SJSA1 (cell line): ENCODE measurements around the gene BPHL. TPM values are rescaled to one million over a fixed set of nuclear protein-coding genes. Genes with fewer than 3 reads are reported as not detected.
"Not testable (repeated sequence)": the region's sequence is repeated elsewhere in the genome, so short reads cannot be mapped to it uniquely, and the experiment has no call there.

Experiments used
- DNase-seq, 2 experiments: peaks; one replicate each; pipeline ENCODE4 v3.0.0-alpha.2; 2015 to 2020; ENCODE audit warnings: low spot score in 2 of 2, low read depth in 1 of 2
- H3K27ac ChIP-seq: fragments of 250-450 bp; sonication (Bioruptor Pico); 2 replicates; pipeline ENCODE4 v1.5.1; 2020; ENCODE audit warnings: mild to moderate bottlenecking, moderate library complexity
- H3K27me3 ChIP-seq: fragments of 250-450 bp; sonication (Bioruptor Pico); replicated peaks from 2 replicates; pipeline ENCODE4 v1.5.1; 2020; ENCODE audit warnings: mild to moderate bottlenecking, moderate library complexity
- H3K36me3 ChIP-seq: fragments of 250-450 bp; sonication (Bioruptor Pico); 2 replicates; pipeline ENCODE4 v1.5.1; 2020; ENCODE audit warnings: mild to moderate bottlenecking
- H3K4me1 ChIP-seq: fragments of 250-450 bp; sonication (Bioruptor Pico); replicated peaks from 2 replicates; pipeline ENCODE4 v1.6.1; 2021; ENCODE audit warnings: mild to moderate bottlenecking
- H3K4me3 ChIP-seq: fragments of 250-450 bp; sonication (Bioruptor Pico); 2 replicates; pipeline ENCODE4 v1.5.1; 2020; ENCODE audit warnings: mild to moderate bottlenecking
- H3K9me3 ChIP-seq: fragments of 250-450 bp; sonication (Bioruptor Pico); replicated peaks from 2 replicates; pipeline ENCODE4 v1.5.1; 2020; ENCODE audit warnings: mild to moderate bottlenecking
- total RNA-seq: library from RNA; depleted of rRNA; stranded (reverse); fragments of >200 nt; shearing (Covaris generic); gene quantifications from 2 replicates; pipeline ENCODE4 v1.2.3, GENCODE V29; 2014

BPHL gene
- total RNA-seq, 1 experiment from 2014 or later, result 16.8 TPM

- Histone ChIP-seq H3K36me3 (peaks cover 45% of the 10 kb centered on the region), H3K4me1 (no peaks in the 10 kb centered on the region; the same call in 1 of the 2 replicates), H3K9me3 (no peaks in the 10 kb centered on the region), H3K27ac (no peak overlapping the region), H3K4me3 (no peak overlapping the region), H3K27me3 (no peaks in the 10 kb centered on the region)
- DNase-seq, result no peak
Observed at GRCh38 chr6:3152689-3153088, 34.2 kb downstream of the BPHL start.

- H3K4me3 ChIP-seq, H3K27ac ChIP-seq, H3K27me3 ChIP-seq, H3K4me1 ChIP-seq, H3K9me3 ChIP-seq, DNase-seq: not testable (repeated sequence)
- peaks cover 42% of the 10 kb centered on the region for H3K36me3 ChIP-seq
Observed at GRCh38 chr6:3155416-3155815, 36.9 kb downstream of the BPHL start.

GRCh38 chr6:3156184-3157130, 37.9 kb downstream of the BPHL start:
- peak; percentile 41 to 53 for DNase-seq
- H3K4me1 ChIP-seq, H3K27me3 ChIP-seq, H3K9me3 ChIP-seq: not testable (repeated sequence)
- H3K36me3 ChIP-seq, result peaks cover 42% of the 10 kb centered on the region
- peak overlapping the region; percentile 91 for H3K4me3 ChIP-seq
- H3K27ac ChIP-seq, result peak overlapping the region; percentile 95

GRCh38 chr6:3157131-3157933, 38.8 kb downstream of the BPHL start, which contains the start of gene TUBB2A:
Gene TUBB2A (minus strand): TSS chr6:3157544. CDS start chr6:3157463, 81 bp downstream.
- Histone ChIP-seq H3K9me3 (no peaks in the 10 kb centered on the region), H3K36me3 (peaks cover 35% of the 10 kb centered on the region), H3K27ac (peak within 1 kb of the TSS; percentile 95), H3K27me3 (no peaks in the 10 kb centered on the region), H3K4me1 (peaks cover 3% of the 10 kb centered on the region), H3K4me3 (peak within 1 kb of the TSS; percentile 91)
- peak; percentile 84 to 87 for DNase-seq

- H3K9me3 ChIP-seq, result no peaks in the 10 kb centered on the region
- H3K4me1 ChIP-seq, result peaks cover 17% of the 10 kb centered on the region
- no peak for DNase-seq
- H3K4me3 ChIP-seq, result no peak overlapping the region
- H3K27me3 ChIP-seq, result no peaks in the 10 kb centered on the region
- no peak overlapping the region for H3K27ac ChIP-seq
- H3K36me3 ChIP-seq, result peaks cover 17% of the 10 kb centered on the region
Observed at GRCh38 chr6:3159805-3160781, 41.6 kb downstream of the BPHL start.

- Histone ChIP-seq H3K27ac (no peak overlapping the region), H3K4me1 (peaks cover 37% of the 10 kb centered on the region), H3K36me3 (peaks cover 7% of the 10 kb centered on the region; the same call in 1 of the 2 replicates), H3K27me3 (no peaks in the 10 kb centered on the region), H3K9me3 (no peaks in the 10 kb centered on the region), H3K4me3 (peak overlapping the region; percentile 67)
- DNase-seq, result no peak
Observed at GRCh38 chr6:3162067-3162497, 43.6 kb downstream of the BPHL start.

- DNase-seq, result peak; percentile 79 to 85
- H3K27me3 ChIP-seq, result no peaks in the 10 kb centered on the region
- H3K27ac ChIP-seq, result peak overlapping the region; percentile 71
- peaks cover 37% of the 10 kb centered on the region for H3K4me1 ChIP-seq
- no peaks in the 10 kb centered on the region for H3K9me3 ChIP-seq
- peaks cover under 1% of the 10 kb centered on the region; the same call in 1 of the 2 replicates for H3K36me3 ChIP-seq
- peak overlapping the region; percentile 67 for H3K4me3 ChIP-seq
Observed at GRCh38 chr6:3162565-3163247, 44.2 kb downstream of the BPHL start.

GRCh38 chr6:3163248-3163594, 44.7 kb downstream of the BPHL start:
- H3K27me3 ChIP-seq, result no peaks in the 10 kb centered on the region
- peak overlapping the region; percentile 19; the same call in 1 of the 2 replicates for H3K27ac ChIP-seq
- no peaks in the 10 kb centered on the region for H3K9me3 ChIP-seq
- peak in 1 of 2 experiments; percentile 50 for DNase-seq
- no peaks in the 10 kb centered on the region for H3K36me3 ChIP-seq
- H3K4me1 ChIP-seq, result peaks cover 37% of the 10 kb centered on the region
- peak overlapping the region; percentile 67 for H3K4me3 ChIP-seq

GRCh38 chr6:3164388-3164787, 45.9 kb downstream of the BPHL start:
- Histone ChIP-seq H3K4me1 (peaks cover 37% of the 10 kb centered on the region), H3K9me3 (no peaks in the 10 kb centered on the region), H3K36me3 (no peaks in the 10 kb centered on the region), H3K4me3 (no peak overlapping the region), H3K27me3 (no peaks in the 10 kb centered on the region), H3K27ac (no peak overlapping the region)
- DNase-seq, result no peak

- Histone ChIP-seq H3K27ac (peak overlapping the region; percentile 49), H3K9me3 (no peaks in the 10 kb centered on the region), H3K4me3 (no peak overlapping the region), H3K4me1 (peaks cover 40% of the 10 kb centered on the region), H3K36me3 (no peaks in the 10 kb centered on the region), H3K27me3 (no peaks in the 10 kb centered on the region)
- DNase-seq, result peak in 1 of 2 experiments; percentile 81
Observed at GRCh38 chr6:3165631-3166534, 47.4 kb downstream of the BPHL start.

- H3K27ac ChIP-seq, result peak overlapping the region; percentile 49
Observed at GRCh38 chr6:3166535-3167225, 48.2 kb downstream of the BPHL start.

More at GRCh38 chr6:3166535-3167225, 48.2 kb downstream of the BPHL start:
- not testable (repeated sequence) for H3K9me3 ChIP-seq, DNase-seq, H3K36me3 ChIP-seq, H3K27me3 ChIP-seq, H3K4me3 ChIP-seq
- H3K4me1 ChIP-seq, result peaks cover 40% of the 10 kb centered on the region
